Measurements from ENCODE around the gene PSMG4. TPM values are rescaled to one million over a fixed set of nuclear protein-coding genes. Genes with fewer than 3 reads are reported as not detected.

PSMG4 gene
- total RNA-seq, 1 donor from 2014 or later, result 9.7 TPM

DNA sequence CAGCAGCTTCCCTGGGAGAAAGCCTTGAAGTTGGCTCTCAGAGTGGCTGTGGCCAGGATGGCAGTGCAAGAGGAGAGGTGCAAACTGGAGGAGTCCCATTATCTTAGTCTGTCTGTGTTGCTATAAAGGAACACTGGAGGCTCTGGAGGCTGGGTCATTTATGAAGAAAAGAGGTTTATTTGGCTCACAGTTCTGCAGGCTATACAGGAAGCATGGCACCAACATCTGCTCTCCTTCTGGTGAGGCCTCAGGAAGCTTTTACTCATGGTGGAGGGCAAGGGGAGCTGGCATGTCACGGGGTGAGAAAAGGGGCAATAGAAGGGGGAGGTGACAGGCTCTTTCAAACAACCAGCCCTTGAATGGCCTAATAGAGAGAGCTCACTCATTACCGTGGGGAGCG lies 47.1 kb downstream of the PSMG4 start:
- peaks cover 34% of the 10 kb centered on the region for H3K36me3 Mint-ChIP-seq (ENCODE audit: low read depth, unreplicated experiment)
- TF ChIP-seq, protein P1, sequence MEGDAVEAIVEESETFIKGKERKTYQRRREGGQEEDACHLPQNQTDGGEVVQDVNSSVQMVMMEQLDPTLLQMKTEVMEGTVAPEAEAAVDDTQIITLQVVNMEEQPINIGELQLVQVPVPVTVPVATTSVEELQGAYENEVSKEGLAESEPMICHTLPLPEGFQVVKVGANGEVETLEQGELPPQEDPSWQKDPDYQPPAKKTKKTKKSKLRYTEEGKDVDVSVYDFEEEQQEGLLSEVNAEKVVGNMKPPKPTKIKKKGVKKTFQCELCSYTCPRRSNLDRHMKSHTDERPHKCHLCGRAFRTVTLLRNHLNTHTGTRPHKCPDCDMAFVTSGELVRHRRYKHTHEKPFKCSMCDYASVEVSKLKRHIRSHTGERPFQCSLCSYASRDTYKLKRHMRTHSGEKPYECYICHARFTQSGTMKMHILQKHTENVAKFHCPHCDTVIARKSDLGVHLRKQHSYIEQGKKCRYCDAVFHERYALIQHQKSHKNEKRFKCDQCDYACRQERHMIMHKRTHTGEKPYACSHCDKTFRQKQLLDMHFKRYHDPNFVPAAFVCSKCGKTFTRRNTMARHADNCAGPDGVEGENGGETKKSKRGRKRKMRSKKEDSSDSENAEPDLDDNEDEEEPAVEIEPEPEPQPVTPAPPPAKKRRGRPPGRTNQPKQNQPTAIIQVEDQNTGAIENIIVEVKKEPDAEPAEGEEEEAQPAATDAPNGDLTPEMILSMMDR (IDR thresholded peaks at IDR 0.05; ENCODE audit: unreplicated experiment), result no peak
- H3K9me3 Mint-ChIP-seq (ENCODE audit: unreplicated experiment), result peaks cover 4% of the 10 kb centered on the region
- H3K27ac Mint-ChIP-seq (ENCODE audit: unreplicated experiment), result no peak overlapping the region
- no peak for DNase-seq (ENCODE audit: low spot score)
- peaks cover 6% of the 10 kb centered on the region for H3K27me3 Mint-ChIP-seq (ENCODE audit: unreplicated experiment)
- peaks cover 2% of the 10 kb centered on the region for H3K4me1 Mint-ChIP-seq (ENCODE audit: unreplicated experiment)
- H3K4me3 Mint-ChIP-seq (ENCODE audit: unreplicated experiment), result peak overlapping the region; percentile 57

DNA sequence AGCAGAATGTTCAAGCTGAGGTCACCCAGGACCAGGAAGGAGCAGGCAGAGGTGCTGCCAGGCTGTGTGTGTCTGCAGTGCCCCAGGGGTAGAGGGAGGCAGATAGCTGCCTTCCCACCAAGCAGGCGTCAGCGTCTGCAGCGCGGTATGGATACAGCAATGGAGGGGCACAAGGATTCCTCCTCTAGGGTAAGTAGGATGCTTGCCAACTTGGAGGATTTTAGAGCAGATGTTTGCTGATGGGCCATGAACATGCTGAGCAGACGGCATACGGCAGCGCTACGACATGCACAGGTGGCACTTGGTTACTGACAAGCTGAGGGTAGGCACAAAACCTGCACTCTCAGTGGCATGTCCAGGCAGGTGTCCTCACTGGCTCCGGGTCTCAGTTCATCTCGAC lies 48.1 kb downstream of the PSMG4 start:
- Mint-ChIP-seq H3K36me3 (ENCODE audit: low read depth, unreplicated experiment) (peaks cover 34% of the 10 kb centered on the region), H3K27ac (ENCODE audit: unreplicated experiment) (no peak overlapping the region), H3K27me3 (ENCODE audit: unreplicated experiment) (peaks cover 6% of the 10 kb centered on the region), H3K9me3 (ENCODE audit: unreplicated experiment) (peaks cover 4% of the 10 kb centered on the region), H3K4me1 (ENCODE audit: unreplicated experiment) (peaks cover 2% of the 10 kb centered on the region), H3K4me3 (ENCODE audit: unreplicated experiment) (no peak overlapping the region)
- DNase-seq (ENCODE audit: low spot score), result no peak
- TF ChIP-seq, protein P1 (IDR thresholded peaks at IDR 0.05; ENCODE audit: unreplicated experiment), result no peak

DNA sequence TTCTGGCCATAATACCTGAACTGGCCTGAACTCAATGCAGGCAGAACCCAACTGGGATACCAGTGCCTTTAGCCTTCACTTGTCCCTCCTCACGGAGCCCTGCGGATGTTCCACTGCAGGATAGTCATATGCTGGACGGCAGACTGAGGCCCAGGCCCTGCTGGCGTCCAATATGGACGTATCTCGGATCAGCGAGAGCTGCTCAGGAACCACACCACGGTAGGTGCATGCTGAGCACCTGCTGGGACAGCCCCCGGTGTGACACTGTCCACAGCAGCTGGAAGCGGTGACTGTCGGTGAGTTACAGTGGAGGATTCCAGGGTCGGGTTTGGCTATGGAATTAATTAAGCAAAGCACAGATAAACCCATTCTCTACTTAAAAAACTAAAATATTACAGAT lies 48.7 kb downstream of the PSMG4 start:
- H3K27me3 Mint-ChIP-seq (ENCODE audit: unreplicated experiment), result peaks cover 6% of the 10 kb centered on the region

DNA sequence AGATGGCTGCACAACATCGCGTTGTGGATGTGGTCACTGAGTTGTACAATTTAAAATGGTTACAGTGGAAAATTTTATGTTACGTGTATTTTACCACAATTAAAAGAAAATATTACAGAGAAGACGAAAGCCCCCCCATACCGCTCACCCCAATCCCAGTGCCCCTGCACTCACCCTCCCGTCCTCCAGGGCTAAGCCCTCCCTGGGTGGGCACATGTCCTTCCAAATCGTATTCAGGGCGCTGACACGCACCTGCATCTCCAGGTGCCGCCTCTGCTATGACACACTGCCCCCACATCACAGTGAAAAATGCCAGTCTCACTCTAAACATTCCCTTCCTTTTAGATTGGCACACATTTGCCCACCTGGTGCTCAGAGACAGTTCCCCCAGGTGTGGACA lies 49.4 kb downstream of the PSMG4 start:
- Mint-ChIP-seq H3K4me3 (ENCODE audit: unreplicated experiment) (no peak overlapping the region), H3K4me1 (ENCODE audit: unreplicated experiment) (peaks cover 4% of the 10 kb centered on the region), H3K36me3 (ENCODE audit: low read depth, unreplicated experiment) (peaks cover 34% of the 10 kb centered on the region), H3K27ac (ENCODE audit: unreplicated experiment) (no peak overlapping the region), H3K27me3 (ENCODE audit: unreplicated experiment) (peaks cover 6% of the 10 kb centered on the region), H3K9me3 (ENCODE audit: unreplicated experiment) (peaks cover 4% of the 10 kb centered on the region)
- no peak for DNase-seq (ENCODE audit: low spot score)
- TF ChIP-seq, protein P1 (IDR thresholded peaks at IDR 0.05; ENCODE audit: unreplicated experiment), result no peak

More for the DNA sequence above, 48.7 kb downstream of the PSMG4 start:
- Mint-ChIP-seq H3K27ac (ENCODE audit: unreplicated experiment) (no peak overlapping the region), H3K9me3 (ENCODE audit: unreplicated experiment) (peaks cover 4% of the 10 kb centered on the region), H3K36me3 (ENCODE audit: low read depth, unreplicated experiment) (peaks cover 34% of the 10 kb centered on the region), H3K4me1 (ENCODE audit: unreplicated experiment) (peaks cover 2% of the 10 kb centered on the region), H3K4me3 (ENCODE audit: unreplicated experiment) (no peak overlapping the region)
- TF ChIP-seq, protein P1 (IDR thresholded peaks at IDR 0.05; ENCODE audit: unreplicated experiment), result no peak
- no peak for DNase-seq (ENCODE audit: low spot score)

DNA sequence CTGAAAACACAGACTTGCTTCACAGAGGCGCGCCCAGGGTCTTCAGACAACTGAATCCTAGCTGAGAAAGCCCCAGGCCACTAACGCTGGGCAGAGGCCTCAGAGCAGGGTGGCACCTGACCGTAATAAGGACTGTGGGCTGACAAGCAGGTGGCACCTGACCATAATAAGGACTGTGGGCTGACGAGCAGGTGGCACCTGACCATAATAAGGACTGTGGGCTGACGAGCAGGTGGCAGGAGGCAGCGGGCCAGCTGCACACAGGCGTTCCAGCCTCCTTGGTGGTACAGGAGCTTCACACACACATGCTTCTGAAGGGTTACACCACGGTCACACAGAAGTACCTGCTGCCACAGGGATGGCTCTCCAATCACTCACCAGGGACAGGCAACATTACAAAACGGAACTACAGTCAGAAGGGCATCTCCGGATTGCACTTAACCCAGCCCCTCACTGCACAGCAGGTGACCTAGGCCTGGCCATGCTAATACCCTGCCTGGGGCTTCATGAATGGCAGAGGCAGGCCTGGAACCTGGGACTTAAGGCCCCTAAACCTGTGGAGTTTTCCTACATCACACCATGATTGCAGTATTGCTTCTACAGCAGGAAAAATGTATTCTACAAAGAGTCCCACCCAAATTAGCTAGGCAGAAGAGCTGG lies 50.8 kb downstream of the PSMG4 start:
- H3K36me3 Mint-ChIP-seq (ENCODE audit: low read depth, unreplicated experiment), result peaks cover 25% of the 10 kb centered on the region
- H3K4me1 Mint-ChIP-seq (ENCODE audit: unreplicated experiment), result peaks cover 7% of the 10 kb centered on the region
- TF ChIP-seq, protein P1 (IDR thresholded peaks at IDR 0.05; ENCODE audit: unreplicated experiment), result no peak
- H3K4me3 Mint-ChIP-seq (ENCODE audit: unreplicated experiment), result no peak overlapping the region
- no peak for DNase-seq (ENCODE audit: low spot score)
- no peak overlapping the region for H3K27ac Mint-ChIP-seq (ENCODE audit: unreplicated experiment)
- peaks cover 6% of the 10 kb centered on the region for H3K27me3 Mint-ChIP-seq (ENCODE audit: unreplicated experiment)
- peaks cover 4% of the 10 kb centered on the region for H3K9me3 Mint-ChIP-seq (ENCODE audit: unreplicated experiment)

All from endothelial cell (in vitro differentiated cells).